Measurements from ENCODE around the gene SULT1C3. TPM values are rescaled to one million over a fixed set of nuclear protein-coding genes. Genes with fewer than 3 reads are reported as not detected.

SULT1C3 gene
- total and polyA plus RNA-seq, 2 donors (not counting 1 experiment from before 2014, with no cell fraction given), result not detected

GRCh38 chr2:108288534-108289106, 48.9 kb downstream of the SULT1C3 start, which contains the start of gene SULT1C2:
Gene SULT1C2, plus strand, starts transcription at chr2:108288895. Its CDS starts 4,773 bp downstream, at chr2:108293668.
- no peak for ATAC-seq (ENCODE audit: low read depth)

More at GRCh38 chr2:108288534-108289106, 48.9 kb downstream of the SULT1C3 start, which contains the start of gene SULT1C2:
- H2AFZ ChIP-seq (ENCODE audit: insufficient read depth, low read depth, low read length, poor library complexity, severe bottlenecking), result no peak within 1 kb of the TSS
- no peaks in the 10 kb centered on the region for H3K36me3 ChIP-seq (replicated peaks in 1 of 2; ENCODE audit: control extremely low read depth in 1 of 2, control insufficient read depth in 1 of 2, extremely low read depth in 1 of 2, insufficient read depth in 2 of 2, low read length in 1 of 2)
- H3K4me3 ChIP-seq (ENCODE audit: control extremely low read depth in 1 of 5, extremely low read depth in 1 of 5, insufficient read depth in 1 of 5, low read depth in 2 of 5, low read length in 4 of 5), result no peak within 1 kb of the TSS
- WGBS (ENCODE audit: insufficient coverage), result 75% methylated on average over 6 of the region's 7 CpGs
- Mint-ChIP-seq H3K27me3 (peaks cover 12% of the 10 kb centered on the region), H3K4me1 (no peaks in the 10 kb centered on the region), H3K9me3 (ENCODE audit: insufficient read depth) (peaks cover 5% of the 10 kb centered on the region), H3K27ac (no peak within 1 kb of the TSS), H3K4me3 (no peak within 1 kb of the TSS)
- CTCF ChIA-PET, result no interaction called here
- H3K9ac ChIP-seq (ENCODE audit: low read length), result no peak within 1 kb of the TSS
- H3K79me2 ChIP-seq (ENCODE audit: control insufficient read depth, insufficient read depth, low read length), result no peaks in the 10 kb centered on the region
- no peaks in the 10 kb centered on the region for H3K4me1 ChIP-seq (ENCODE audit: control insufficient read depth in 2 of 2, insufficient read depth in 2 of 2, low read length in 2 of 2)
- H3K9me3 ChIP-seq (ENCODE audit: control extremely low read depth in 1 of 3, control insufficient read depth in 2 of 3, insufficient read depth in 1 of 3, low read length in 2 of 3), result peaks cover 0 to 3% (median 0%) of the 10 kb centered on the region in 3 donors
- POLR2A ChIA-PET, result no interaction called here
- no peaks in the 10 kb centered on the region for H3K27me3 ChIP-seq (replicated peaks in 1 of 4; ENCODE audit: control extremely low read depth in 1 of 4, control insufficient read depth in 3 of 4, insufficient read depth in 4 of 4, low read length in 3 of 4)
- no peak within 1 kb of the TSS for H3K27ac ChIP-seq (ENCODE audit: low read length in 2 of 2)
- intact Hi-C loops (cut with micrococcal nuclease), result no loop called here
- TF ChIP-seq CTCF (IDR thresholded peaks at IDR 0.05) (no peak), EZH2 (IDR thresholded peaks at IDR 0.05; ENCODE audit: borderline replicate concordance, insufficient read depth, low read depth, low read length, poor library complexity, severe bottlenecking) (no peak)
- no peak for DNase-seq
- H4K20me1 ChIP-seq (ENCODE audit: control insufficient read depth, insufficient read depth, low read length, poor library complexity, severe bottlenecking), result no peaks in the 10 kb centered on the region
- H3K4me2 ChIP-seq (replicated peaks; ENCODE audit: low read depth, low read length, poor library complexity, severe bottlenecking), result no peak within 1 kb of the TSS
